ENCODE data around the gene PBX4.

PBX4 gene

GRCh38 chr19:19587771-19588170 lies 30.7 kb downstream of the PBX4 start:
- DNase-seq = no peak

- DNase-seq = no peak
Measured at GRCh38 chr19:19584356-19584755, 34.1 kb downstream of the PBX4 start.

GRCh38 chr19:19582471-19582870 lies 36.0 kb downstream of the PBX4 start:
- no peak for DNase-seq

GRCh38 chr19:19581391-19581790 lies 37.1 kb downstream of the PBX4 start:
- no peak for DNase-seq

GRCh38 chr19:19580418-19580817 lies 38.1 kb downstream of the PBX4 start:
- DNase-seq = no peak

- DNase-seq = no peak
Measured at GRCh38 chr19:19579533-19580361, 38.7 kb downstream of the PBX4 start.

GRCh38 chr19:19578252-19578651 lies 40.2 kb downstream of the PBX4 start:
- DNase-seq = no peak

GRCh38 chr19:19575411-19575810 lies 43.1 kb downstream of the PBX4 start:
- no peak for DNase-seq

- no peak for DNase-seq
Measured at GRCh38 chr19:19571071-19571786, 47.3 kb downstream of the PBX4 start.

GRCh38 chr19:19570571-19570970 lies 47.9 kb downstream of the PBX4 start:
- DNase-seq = no peak

- DNase-seq = no peak
Measured at GRCh38 chr19:19568802-19569756, 49.4 kb downstream of the PBX4 start.

GRCh38 chr19:19567391-19567790 lies 51.1 kb downstream of the PBX4 start:
- no peak for DNase-seq

- no peak for DNase-seq
Measured at GRCh38 chr19:19566306-19566705, 52.2 kb downstream of the PBX4 start.

- no peak for DNase-seq
Measured at GRCh38 chr19:19563348-19563848, 55.1 kb downstream of the PBX4 start.

- peak; percentile 25 for DNase-seq
Measured at GRCh38 chr19:19562665-19563347, 55.7 kb downstream of the PBX4 start.

GRCh38 chr19:19561946-19562664 lies 56.4 kb downstream of the PBX4 start:
- no peak for DNase-seq

- no peak for DNase-seq
Measured at GRCh38 chr19:19559931-19560330, 58.6 kb downstream of the PBX4 start.

- DNase-seq = no peak
Measured at GRCh38 chr19:19558636-19559035, 59.9 kb downstream of the PBX4 start.

- DNase-seq = no peak
Measured at GRCh38 chr19:19558055-19558454, 60.4 kb downstream of the PBX4 start.

GRCh38 chr19:19554074-19555023 lies 64.1 kb downstream of the PBX4 start:
- peak; percentile 36 for DNase-seq

All from activated effector memory CD4-positive, alpha-beta T cell treated with Interleukin-2 at 50 U/mL for 16 hours (primary cell).